Measurements from ENCODE around the gene PHF21B. TPM values are rescaled to one million over a fixed set of nuclear protein-coding genes. Genes with fewer than 3 reads are reported as not detected.
"Not testable (repeated sequence)": the region's sequence is repeated elsewhere in the genome, so short reads cannot be mapped to it uniquely, and the experiment has no call there.

The PHF21B gene
- total RNA-seq, result 0.52 TPM
- polyA plus RNA-seq, result 0.82 TPM
- long read RNA-seq, donor 1, result 0 reads
- long read RNA-seq, donor 2, result 0 reads
- long read RNA-seq, donor 3, result 0 reads
- long read RNA-seq, donor 4, result 0 reads
- long read RNA-seq, donor 5, result 0 reads
- long read RNA-seq, donor 6, result 0 reads
- long read RNA-seq, donor 7, result 0 reads
- long read RNA-seq, donor 8, result 0 reads
- long read RNA-seq, donor 9, result 0 reads
- long read RNA-seq, donor 10, result 0 reads

DNA sequence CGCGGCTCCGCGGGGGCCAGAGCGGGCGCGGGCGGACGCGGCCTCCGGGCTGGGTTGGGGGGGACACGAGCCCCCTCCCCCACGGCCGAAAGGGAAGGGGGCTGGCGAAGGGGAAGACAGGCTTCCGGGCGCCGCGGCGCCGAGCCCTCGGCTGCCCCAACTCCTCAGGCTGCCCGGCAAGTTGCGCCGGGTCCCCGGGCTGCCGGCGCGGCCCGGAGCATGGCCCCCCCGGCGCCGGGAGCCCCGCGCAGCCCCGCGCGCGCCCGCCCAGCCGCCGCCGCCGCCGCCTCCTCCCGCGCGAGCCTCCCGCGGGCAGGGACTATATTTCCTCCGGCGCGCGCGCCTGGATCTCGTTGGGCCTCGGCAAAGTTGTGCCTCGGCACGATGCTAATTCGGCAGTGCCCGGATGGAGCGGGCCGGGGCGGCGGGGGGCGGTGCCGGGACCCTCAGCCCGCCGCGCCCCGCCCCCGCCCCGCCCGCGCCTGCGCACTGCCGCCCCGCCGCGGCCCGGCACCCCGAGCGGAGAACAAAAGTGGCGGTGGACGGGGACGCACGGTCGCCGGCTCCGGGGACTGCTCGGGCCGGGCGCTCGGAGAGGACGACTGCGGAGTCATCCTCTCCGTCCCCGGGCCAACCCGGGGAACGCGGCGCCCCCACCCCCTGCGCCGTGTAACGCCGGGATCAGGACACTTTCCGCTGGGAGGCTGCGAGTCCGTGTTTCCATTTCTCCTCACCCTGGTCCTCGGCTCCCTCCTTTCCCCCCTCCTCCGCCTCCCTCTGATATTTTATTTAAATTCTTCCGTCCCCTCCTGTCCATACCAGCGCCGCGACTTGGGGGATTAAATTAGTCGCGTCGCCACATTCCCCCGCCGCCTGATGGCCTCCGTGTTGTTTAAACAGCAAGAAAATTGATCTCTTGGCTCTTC is at the start of gene PHF21B:
Gene PHF21B (minus strand): TSS at position 400 of the 926 bp plus-strand sequence. CDS start 456 bp downstream, outside the sequence.
- Histone ChIP-seq H3K9me3 (ENCODE audit: control insufficient read depth in 2 of 2, insufficient read depth in 1 of 2, low read length in 1 of 2) (no peaks in the 10 kb centered on the region), H3K27me3 (ENCODE audit: control insufficient read depth in 2 of 2, insufficient read depth in 1 of 2, low read length in 1 of 2) (peaks cover 72 to 89% of the 10 kb centered on the region in 2 donors), H3K4me1 (ENCODE audit: control insufficient read depth in 2 of 2, insufficient read depth in 2 of 2, low read length in 2 of 2) (peaks cover 0 to 10% of the 10 kb centered on the region in 2 donors), H3K4me3 (ENCODE audit: low read length in 2 of 2) (peak within 1 kb of the TSS; percentile 44 to 58), H3K27ac (ENCODE audit: low read depth in 1 of 2, low read length in 1 of 2) (peak within 1 kb of the TSS in 1 of 2 donors; percentile 52), H3K36me3 (ENCODE audit: control insufficient read depth in 2 of 2, insufficient read depth in 2 of 2, low read length in 1 of 2) (no peaks in the 10 kb centered on the region)
- DNase-seq (ENCODE audit: low read depth in 6 of 9, low spot score in 9 of 9), result peak in 4 of 9 donors; percentile 28 to 61 (median 36)
- WGBS, result 2% methylated on average over 121 of the region's 121 CpGs

DNA sequence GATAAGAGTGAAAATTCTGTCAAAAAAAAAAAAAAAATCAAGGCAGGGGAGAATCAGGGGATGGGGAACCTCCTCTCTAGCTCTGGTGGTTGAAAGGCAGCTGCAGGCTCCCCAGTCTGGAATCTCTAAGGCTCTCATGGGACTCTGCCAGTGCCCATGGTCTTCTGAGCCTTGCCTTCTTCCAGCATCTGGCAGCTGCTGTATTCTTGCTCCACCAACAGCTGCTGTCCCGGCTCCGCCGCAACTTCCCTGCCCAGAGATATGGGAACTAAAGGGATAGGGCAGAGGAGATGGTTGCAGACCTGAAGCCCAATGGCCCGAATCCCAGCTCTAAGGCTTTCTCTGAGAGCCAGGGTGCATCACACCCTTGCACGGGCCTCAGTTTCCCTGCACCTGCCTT is 49.5 kb upstream of the PHF21B start:
- Histone ChIP-seq H3K9me3 (ENCODE audit: control insufficient read depth in 2 of 2, insufficient read depth in 1 of 2, low read length in 1 of 2) (no peaks in the 10 kb centered on the region), H3K4me1 (ENCODE audit: control insufficient read depth in 2 of 2, insufficient read depth in 2 of 2, low read length in 2 of 2) (peaks cover 3 to 27% of the 10 kb centered on the region in 2 donors), H3K36me3 (ENCODE audit: control insufficient read depth in 2 of 2, insufficient read depth in 2 of 2, low read length in 1 of 2) (no peaks in the 10 kb centered on the region), H3K27ac (ENCODE audit: low read depth in 1 of 2, low read length in 1 of 2) (peak overlapping the region in 1 of 2 donors; percentile 11), H3K27me3 (ENCODE audit: control insufficient read depth in 2 of 2, insufficient read depth in 1 of 2, low read length in 1 of 2) (no peaks in the 10 kb centered on the region), H3K4me3 (ENCODE audit: low read length in 2 of 2) (no peak overlapping the region)
- 97% methylated on average over 5 of the region's 5 CpGs for WGBS
- no peak for DNase-seq (ENCODE audit: low read depth in 6 of 9, low spot score in 9 of 9)

- peaks cover 3 to 20% of the 10 kb centered on the region in 2 donors for H3K4me1 ChIP-seq (ENCODE audit: control insufficient read depth in 2 of 2, insufficient read depth in 2 of 2, low read length in 2 of 2)
- no peak overlapping the region for H3K4me3 ChIP-seq (ENCODE audit: low read length in 2 of 2)
- 90% methylated on average over 2 of the region's 2 CpGs for WGBS
- no peaks in the 10 kb centered on the region for H3K27me3 ChIP-seq (ENCODE audit: control insufficient read depth in 2 of 2, insufficient read depth in 1 of 2, low read length in 1 of 2)
- H3K27ac ChIP-seq (ENCODE audit: low read depth in 1 of 2, low read length in 1 of 2), result peak overlapping the region in 1 of 2 donors; percentile 80
- no peaks in the 10 kb centered on the region for H3K9me3 ChIP-seq (ENCODE audit: control insufficient read depth in 2 of 2, insufficient read depth in 1 of 2, low read length in 1 of 2)
- no peak for DNase-seq (ENCODE audit: low read depth in 6 of 9, low spot score in 9 of 9)
- H3K36me3 ChIP-seq (ENCODE audit: control insufficient read depth in 2 of 2, insufficient read depth in 2 of 2, low read length in 1 of 2), result no peaks in the 10 kb centered on the region
These were observed 48.8 kb upstream of the PHF21B start for GRCh38 chr22:45058622-45058912.

DNA sequence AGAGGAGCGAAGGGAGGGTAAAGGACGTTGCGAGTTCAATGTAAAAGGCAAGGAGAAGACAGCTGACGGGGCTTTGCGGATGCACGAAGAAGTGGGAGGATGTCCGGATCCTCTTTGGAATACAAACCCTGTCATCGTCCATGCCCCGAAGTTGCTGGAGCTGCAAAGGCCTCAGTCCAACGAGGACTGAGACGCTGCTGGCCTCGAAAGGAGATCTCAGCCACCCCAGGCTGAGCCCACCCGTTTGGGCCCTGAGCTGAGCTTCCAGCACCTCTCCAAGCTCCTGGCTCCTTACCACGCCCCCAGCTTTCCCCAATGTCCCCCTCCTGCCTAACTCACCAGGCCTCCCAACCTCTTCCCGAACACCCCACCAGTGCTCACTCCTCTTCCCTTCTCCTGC is 46.1 kb upstream of the PHF21B start:
- DNase-seq (ENCODE audit: low read depth in 6 of 9, low spot score in 9 of 9), result no peak
- no peaks in the 10 kb centered on the region for H3K9me3 ChIP-seq (ENCODE audit: control insufficient read depth in 2 of 2, insufficient read depth in 1 of 2, low read length in 1 of 2)
- peaks cover 0 to 13% of the 10 kb centered on the region in 2 donors for H3K4me1 ChIP-seq (ENCODE audit: control insufficient read depth in 2 of 2, insufficient read depth in 2 of 2, low read length in 2 of 2)
- H3K36me3 ChIP-seq (ENCODE audit: control insufficient read depth in 2 of 2, insufficient read depth in 2 of 2, low read length in 1 of 2), result no peaks in the 10 kb centered on the region
- no peak overlapping the region for H3K27ac ChIP-seq (ENCODE audit: low read depth in 1 of 2, low read length in 1 of 2)
- H3K4me3 ChIP-seq (ENCODE audit: low read length in 2 of 2), result no peak overlapping the region
- WGBS, result 94% methylated on average over 15 of the region's 15 CpGs
- peaks cover 0 to 2% of the 10 kb centered on the region in 2 donors for H3K27me3 ChIP-seq (ENCODE audit: control insufficient read depth in 2 of 2, insufficient read depth in 1 of 2, low read length in 1 of 2)

GRCh38 chr22:45053571-45053970 is 43.8 kb upstream of the PHF21B start:
- no peak overlapping the region for H3K4me3 ChIP-seq (ENCODE audit: low read length in 2 of 2)
- 84% methylated on average over 1 of the region's 1 CpG for WGBS
- no peak overlapping the region for H3K27ac ChIP-seq (ENCODE audit: low read depth in 1 of 2, low read length in 1 of 2)
- DNase-seq (ENCODE audit: low read depth in 6 of 9, low spot score in 9 of 9), result no peak
- H3K9me3 ChIP-seq (ENCODE audit: control insufficient read depth in 2 of 2, insufficient read depth in 1 of 2, low read length in 1 of 2), result no peaks in the 10 kb centered on the region
- H3K27me3 ChIP-seq (ENCODE audit: control insufficient read depth in 2 of 2, insufficient read depth in 1 of 2, low read length in 1 of 2), result peaks cover 0 to 11% of the 10 kb centered on the region in 2 donors
- peaks cover 0 to 7% of the 10 kb centered on the region in 2 donors for H3K4me1 ChIP-seq (ENCODE audit: control insufficient read depth in 2 of 2, insufficient read depth in 2 of 2, low read length in 2 of 2)
- H3K36me3 ChIP-seq (ENCODE audit: control insufficient read depth in 2 of 2, insufficient read depth in 2 of 2, low read length in 1 of 2), result no peaks in the 10 kb centered on the region

DNA sequence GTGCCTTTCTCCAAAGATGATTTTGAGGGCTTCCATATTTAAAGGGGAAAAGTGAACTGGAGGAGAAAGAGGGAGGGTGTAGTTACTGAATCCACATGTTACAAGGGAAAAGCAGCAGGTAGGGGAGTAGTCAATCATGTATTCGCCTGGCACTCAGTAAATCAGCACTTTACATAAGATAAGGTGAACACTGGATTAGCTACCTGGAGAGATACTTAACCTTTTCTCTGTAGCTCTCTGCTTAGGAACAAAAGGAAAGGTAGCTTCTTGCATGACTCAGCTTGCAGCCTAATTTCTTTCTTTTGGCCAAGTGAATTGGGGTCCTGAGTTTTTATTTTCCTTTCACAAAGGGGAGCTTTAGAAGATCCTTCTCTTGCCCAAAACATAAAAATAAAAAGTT is 43.3 kb upstream of the PHF21B start:
- no peak overlapping the region for H3K27ac ChIP-seq (ENCODE audit: low read depth in 1 of 2, low read length in 1 of 2)
- no peak for DNase-seq (ENCODE audit: low read depth in 6 of 9, low spot score in 9 of 9)
- no peak overlapping the region for H3K4me3 ChIP-seq (ENCODE audit: low read length in 2 of 2)
- no peaks in the 10 kb centered on the region for H3K9me3 ChIP-seq (ENCODE audit: control insufficient read depth in 2 of 2, insufficient read depth in 1 of 2, low read length in 1 of 2)
- H3K36me3 ChIP-seq (ENCODE audit: control insufficient read depth in 2 of 2, insufficient read depth in 2 of 2, low read length in 1 of 2), result no peaks in the 10 kb centered on the region
- 79% methylated on average over 1 of the region's 1 CpG for WGBS
- H3K4me1 ChIP-seq (ENCODE audit: control insufficient read depth in 2 of 2, insufficient read depth in 2 of 2, low read length in 2 of 2), result peaks cover 0 to 4% of the 10 kb centered on the region in 2 donors
- peaks cover 0 to 11% of the 10 kb centered on the region in 2 donors for H3K27me3 ChIP-seq (ENCODE audit: control insufficient read depth in 2 of 2, insufficient read depth in 1 of 2, low read length in 1 of 2)

GRCh38 chr22:45052665-45053064 is 42.9 kb upstream of the PHF21B start:
- H3K4me1 ChIP-seq (ENCODE audit: control insufficient read depth in 2 of 2, insufficient read depth in 2 of 2, low read length in 2 of 2); H3K27ac ChIP-seq (ENCODE audit: low read depth in 1 of 2, low read length in 1 of 2); H3K9me3 ChIP-seq (ENCODE audit: control insufficient read depth in 2 of 2, insufficient read depth in 1 of 2, low read length in 1 of 2); DNase-seq (ENCODE audit: low read depth in 6 of 9, low spot score in 9 of 9); H3K4me3 ChIP-seq (ENCODE audit: low read length in 2 of 2); H3K36me3 ChIP-seq (ENCODE audit: control insufficient read depth in 2 of 2, insufficient read depth in 2 of 2, low read length in 1 of 2): not testable (repeated sequence)
- 42% methylated on average over 3 of the region's 3 CpGs for WGBS
- H3K27me3 ChIP-seq (ENCODE audit: control insufficient read depth in 2 of 2, insufficient read depth in 1 of 2, low read length in 1 of 2), result peaks cover 0 to 11% of the 10 kb centered on the region in 2 donors

GRCh38 chr22:45051946-45052345 is 42.1 kb upstream of the PHF21B start:
- Histone ChIP-seq H3K27me3 (ENCODE audit: control insufficient read depth in 2 of 2, insufficient read depth in 1 of 2, low read length in 1 of 2) (peaks cover 0 to 14% of the 10 kb centered on the region in 2 donors), H3K27ac (ENCODE audit: low read depth in 1 of 2, low read length in 1 of 2) (no peak overlapping the region), H3K4me1 (ENCODE audit: control insufficient read depth in 2 of 2, insufficient read depth in 2 of 2, low read length in 2 of 2) (no peaks in the 10 kb centered on the region), H3K36me3 (ENCODE audit: control insufficient read depth in 2 of 2, insufficient read depth in 2 of 2, low read length in 1 of 2) (no peaks in the 10 kb centered on the region), H3K4me3 (ENCODE audit: low read length in 2 of 2) (no peak overlapping the region), H3K9me3 (ENCODE audit: control insufficient read depth in 2 of 2, insufficient read depth in 1 of 2, low read length in 1 of 2) (no peaks in the 10 kb centered on the region)
- WGBS, result 90% methylated on average over 10 of the region's 10 CpGs
- DNase-seq (ENCODE audit: low read depth in 6 of 9, low spot score in 9 of 9), result no peak

DNA sequence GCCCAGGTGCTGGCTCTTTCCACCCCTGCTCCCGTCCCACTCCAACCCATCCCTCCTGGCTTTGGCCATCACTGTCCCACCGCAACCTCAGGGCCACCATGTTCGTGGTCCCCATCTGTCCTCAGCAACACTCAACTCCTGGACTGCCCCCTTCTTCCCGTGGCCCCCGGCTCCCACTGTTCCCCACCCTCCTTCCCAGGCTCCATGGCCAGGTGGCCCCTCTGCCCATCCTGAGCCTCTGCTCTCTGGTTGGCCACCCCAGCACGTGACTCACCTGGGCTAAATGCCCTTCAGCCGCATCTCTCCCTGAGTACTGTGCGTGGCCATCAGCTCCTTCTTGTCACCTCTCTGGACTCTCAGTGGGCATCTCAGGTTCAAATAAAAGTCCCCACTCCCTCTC is 41.6 kb upstream of the PHF21B start:
- H3K36me3 ChIP-seq (ENCODE audit: control insufficient read depth in 2 of 2, insufficient read depth in 2 of 2, low read length in 1 of 2), result no peaks in the 10 kb centered on the region
- H3K4me3 ChIP-seq (ENCODE audit: low read length in 2 of 2), result no peak overlapping the region
- no peak for DNase-seq (ENCODE audit: low read depth in 6 of 9, low spot score in 9 of 9)
- H3K9me3 ChIP-seq (ENCODE audit: control insufficient read depth in 2 of 2, insufficient read depth in 1 of 2, low read length in 1 of 2), result no peaks in the 10 kb centered on the region
- peaks cover 0 to 14% of the 10 kb centered on the region in 2 donors for H3K27me3 ChIP-seq (ENCODE audit: control insufficient read depth in 2 of 2, insufficient read depth in 1 of 2, low read length in 1 of 2)
- no peak overlapping the region for H3K27ac ChIP-seq (ENCODE audit: low read depth in 1 of 2, low read length in 1 of 2)
- 90% methylated on average over 8 of the region's 8 CpGs for WGBS
- no peaks in the 10 kb centered on the region for H3K4me1 ChIP-seq (ENCODE audit: control insufficient read depth in 2 of 2, insufficient read depth in 2 of 2, low read length in 2 of 2)

All from thymus (tissue), 14 donors.